GM10847 (cell line): ENCODE data around the gene TLE6.

ENCODE experiments used
- POLR2A ChIP-seq: IDR thresholded peaks from 2 replicates; pipeline ENCODE4 v1.6.1; 2011; ENCODE audit not compliant: insufficient read length; ENCODE audit errors: extremely low read depth

TLE6 gene

GRCh38 chr19:3014135-3014534, 36.8 kb downstream of the TLE6 start:
- no peak for TF ChIP-seq POLR2A

- no peak for TF ChIP-seq POLR2A
These were observed 38.0 kb downstream of the TLE6 start for GRCh38 chr19:3015126-3016057.

- TF ChIP-seq POLR2A: no peak
These were observed 40.6 kb downstream of the TLE6 start for GRCh38 chr19:3017923-3018322.

- no peak for TF ChIP-seq POLR2A
These were observed 42.0 kb downstream of the TLE6 start for GRCh38 chr19:3019211-3019854.

- no peak for TF ChIP-seq POLR2A
These were observed 43.1 kb downstream of the TLE6 start for GRCh38 chr19:3020321-3020960.

GRCh38 chr19:3024509-3024869, 47.1 kb downstream of the TLE6 start:
- no peak for TF ChIP-seq POLR2A

GRCh38 chr19:3024870-3025548, 47.6 kb downstream of the TLE6 start:
- TF ChIP-seq POLR2A: no peak

GRCh38 chr19:3025549-3025886, 48.2 kb downstream of the TLE6 start:
- no peak for TF ChIP-seq POLR2A

GRCh38 chr19:3026768-3027167, 49.4 kb downstream of the TLE6 start:
- TF ChIP-seq POLR2A: no peak

GRCh38 chr19:3027292-3027691, 49.9 kb downstream of the TLE6 start:
- no peak for TF ChIP-seq POLR2A

- TF ChIP-seq POLR2A: no peak
These were observed 50.6 kb downstream of the TLE6 start for GRCh38 chr19:3027981-3028304.

- no peak for TF ChIP-seq POLR2A
These were observed 51.1 kb downstream of the TLE6 start for GRCh38 chr19:3028305-3029064.

GRCh38 chr19:3029065-3029923, 51.9 kb downstream of the TLE6 start, which contains the start of gene TLE2:
TSS of gene TLE2 (minus strand) at chr19:3029280. CDS start at chr19:3028904, 376 bp downstream.
- TF ChIP-seq POLR2A: no peak

GRCh38 chr19:3031607-3031867, 54.2 kb downstream of the TLE6 start:
- no peak for TF ChIP-seq POLR2A

- no peak for TF ChIP-seq POLR2A
These were observed 56.4 kb downstream of the TLE6 start for GRCh38 chr19:3033595-3034405.
